HEK293T (cell line): ENCODE results near the gene GADD45B.

Source experiments
- BHLHE40 ChIP-seq: fragments of 450-650 bp; IDR thresholded peaks from 2 replicates; pipeline ENCODE4 v1.6.1; 2016; ENCODE audit warnings: mild to moderate bottlenecking, moderate library complexity, borderline replicate concordance
- ELF4 ChIP-seq: fragments of 450-650 bp; IDR thresholded peaks from 2 replicates; pipeline ENCODE4 v1.6.1; 2017; ENCODE audit warnings: antibody characterized with exemption
- FOXK2 ChIP-seq: fragments of 450-650 bp; IDR thresholded peaks from 2 replicates; pipeline ENCODE4 v1.6.1; 2016; ENCODE audit warnings: mild to moderate bottlenecking
- HDGF ChIP-seq: fragments of 450-650 bp; IDR thresholded peaks from 2 replicates; pipeline ENCODE4 v1.6.1; 2017; ENCODE audit warnings: antibody characterized with exemption, borderline replicate concordance
- L3MBTL2 ChIP-seq: fragments of 450-650 bp; conservative IDR thresholded peaks from 2 replicates; pipeline ENCODE4 v1.6.1; 2016; ENCODE audit warnings: mild to moderate bottlenecking
- SP1 ChIP-seq: fragments of 450-650 bp; IDR thresholded peaks from 2 replicates; pipeline ENCODE4 v1.6.1; 2017
- SUZ12 ChIP-seq: fragments of 450-650 bp; IDR thresholded peaks from 2 replicates; pipeline ENCODE4 v1.6.1; 2016; ENCODE audit warnings: mild to moderate bottlenecking
- TARDBP ChIP-seq: fragments of 450-650 bp; IDR thresholded peaks from 2 replicates; pipeline ENCODE4 v1.6.1; 2016
- ZNF384 ChIP-seq: fragments of 450-650 bp; IDR thresholded peaks from 2 replicates; pipeline ENCODE4 v1.6.1; 2016
- TF ChIP-seq, protein P1 (sequence below): fragments of 450-650 bp; IDR thresholded peaks from 2 replicates; pipeline ENCODE4 v1.6.1; 2016

DNA sequence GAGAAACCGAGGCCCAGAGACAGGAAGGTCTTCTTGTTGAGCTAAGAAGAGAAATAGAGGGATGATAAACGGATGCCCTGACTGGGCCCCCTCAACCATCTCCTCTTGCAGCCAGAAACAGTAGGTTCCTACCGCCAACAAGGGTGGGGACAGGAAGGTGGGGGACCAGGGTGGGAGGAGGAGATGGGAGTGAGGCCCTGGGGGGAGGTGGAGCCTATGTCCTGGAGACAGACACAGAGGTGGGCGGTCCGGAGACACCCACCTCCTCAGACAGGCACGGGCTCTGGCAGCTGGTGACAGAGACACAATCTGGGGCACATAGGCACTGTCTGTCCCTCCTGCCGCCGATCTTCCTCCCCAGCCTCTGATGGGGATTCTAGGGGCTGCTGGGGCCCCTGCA lies 16.9 kb downstream of the GADD45B start:
- TF ChIP-seq FOXK2 (no peak), HDGF (no peak), L3MBTL2 (no peak), ELF4 (no peak), SUZ12 (no peak), TARDBP (no peak), BHLHE40 (no peak), ZNF384 (no peak), SP1 (no peak)
- TF ChIP-seq, protein P1, sequence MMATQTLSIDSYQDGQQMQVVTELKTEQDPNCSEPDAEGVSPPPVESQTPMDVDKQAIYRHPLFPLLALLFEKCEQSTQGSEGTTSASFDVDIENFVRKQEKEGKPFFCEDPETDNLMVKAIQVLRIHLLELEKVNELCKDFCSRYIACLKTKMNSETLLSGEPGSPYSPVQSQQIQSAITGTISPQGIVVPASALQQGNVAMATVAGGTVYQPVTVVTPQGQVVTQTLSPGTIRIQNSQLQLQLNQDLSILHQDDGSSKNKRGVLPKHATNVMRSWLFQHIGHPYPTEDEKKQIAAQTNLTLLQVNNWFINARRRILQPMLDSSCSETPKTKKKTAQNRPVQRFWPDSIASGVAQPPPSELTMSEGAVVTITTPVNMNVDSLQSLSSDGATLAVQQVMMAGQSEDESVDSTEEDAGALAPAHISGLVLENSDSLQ: no peak
